ENCODE measurements around the gene MRPL52. TPM values are rescaled to one million over a fixed set of nuclear protein-coding genes. Genes with fewer than 3 reads are reported as not detected.

Gene MRPL52
- total and polyA plus RNA-seq, 2 of the 13 experiments (the other 11 are each of a cell fraction or from before 2014, with no cell fraction given) = 118 to 329 TPM

DNA sequence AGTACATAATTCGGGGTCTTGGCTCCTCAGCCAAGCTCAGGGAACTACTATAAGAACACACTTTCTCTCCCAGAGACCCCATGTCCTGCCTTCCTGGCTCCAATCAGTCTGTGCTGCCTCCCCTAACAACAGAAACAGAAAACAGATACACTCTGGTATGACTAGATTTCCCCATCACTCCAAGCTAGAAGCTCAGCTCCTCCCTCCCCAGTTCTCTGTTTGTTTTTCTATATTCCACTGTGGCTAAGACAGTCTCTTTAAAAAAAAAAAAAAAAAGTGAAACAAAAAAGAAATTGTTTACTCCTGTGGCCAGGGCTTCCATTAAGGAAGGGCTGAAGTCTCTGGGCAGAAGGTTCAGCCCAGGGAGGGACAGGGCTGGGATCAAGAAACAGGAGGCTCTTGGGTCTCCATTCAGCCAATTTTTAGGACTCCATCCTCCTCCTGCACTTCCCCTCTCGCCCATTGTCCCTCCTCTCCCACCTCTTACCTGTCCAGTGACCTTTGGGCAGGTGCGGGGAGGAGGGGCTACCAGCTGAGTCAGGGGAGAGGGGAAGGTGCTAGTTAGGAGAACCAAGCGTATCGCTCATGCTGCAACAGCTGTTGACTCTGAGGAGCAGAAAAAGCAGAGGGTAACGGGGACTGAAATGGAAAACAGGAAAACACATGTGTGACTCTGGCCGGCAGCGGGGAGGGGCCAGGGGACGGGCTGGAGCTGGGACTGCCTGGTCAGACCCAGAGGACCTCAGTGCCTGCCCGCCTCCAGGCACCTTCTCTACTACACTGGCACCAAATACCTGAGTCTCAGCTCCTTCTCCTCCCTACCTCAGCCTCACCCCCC, 10.3 kb upstream of the MRPL52 start (continued):
- TF ChIP-seq BRD4 (CRISPR knock-in tag; IDR thresholded peaks at IDR 0.05) (no peak), ZNF263 (CRISPR knock-in tag; IDR thresholded peaks at IDR 0.05) (peak; percentile 47; the same call in 1 of the 2 replicates), SIX4 (CRISPR knock-in tag; IDR thresholded peaks at IDR 0.05) (no peak), RBM22 (optimal IDR thresholded peaks at IDR 0.05; ENCODE audit: low read length) (no peak), ZBTB20 (CRISPR knock-in tag; IDR thresholded peaks at IDR 0.05; ENCODE audit: borderline replicate concordance, low read depth) (no peak), MYC (CRISPR knock-in tag; IDR thresholded peaks at IDR 0.05; ENCODE audit: borderline replicate concordance) (0 out of 2 replicates have a peak, but pooled peaks have one; percentile 22), NFATC3 (CRISPR knock-in tag; IDR thresholded peaks at IDR 0.05) (no peak), EHMT2 (IDR thresholded peaks at IDR 0.05; ENCODE audit: borderline replicate concordance, low read depth, low read length) (no peak), RXRA (CRISPR knock-in tag; IDR thresholded peaks at IDR 0.05) (no peak), ZSCAN29 (CRISPR knock-in tag; conservative IDR thresholded peaks at IDR 0.05) (no peak), BCL6 (CRISPR knock-in tag; IDR thresholded peaks at IDR 0.05) (no peak), ZNF446 (CRISPR knock-in tag; IDR thresholded peaks at IDR 0.05) (no peak), JDP2 (CRISPR knock-in tag; IDR thresholded peaks at IDR 0.05; ENCODE audit: borderline replicate concordance) (no peak), PAF1 (CRISPR knock-in tag; IDR thresholded peaks at IDR 0.05) (no peak), ATF7 (IDR thresholded peaks at IDR 0.05) (no peak), ATF7 (CRISPR knock-in tag; IDR thresholded peaks at IDR 0.05) (no peak), ELF1 (CRISPR knock-in tag; IDR thresholded peaks at IDR 0.05) (peak; percentile 25; the same call in 1 of the 2 replicates), CBX1 (IDR thresholded peaks at IDR 0.05; ENCODE audit: low read depth) (no peak)
- TF ChIP-seq, protein P1, sequence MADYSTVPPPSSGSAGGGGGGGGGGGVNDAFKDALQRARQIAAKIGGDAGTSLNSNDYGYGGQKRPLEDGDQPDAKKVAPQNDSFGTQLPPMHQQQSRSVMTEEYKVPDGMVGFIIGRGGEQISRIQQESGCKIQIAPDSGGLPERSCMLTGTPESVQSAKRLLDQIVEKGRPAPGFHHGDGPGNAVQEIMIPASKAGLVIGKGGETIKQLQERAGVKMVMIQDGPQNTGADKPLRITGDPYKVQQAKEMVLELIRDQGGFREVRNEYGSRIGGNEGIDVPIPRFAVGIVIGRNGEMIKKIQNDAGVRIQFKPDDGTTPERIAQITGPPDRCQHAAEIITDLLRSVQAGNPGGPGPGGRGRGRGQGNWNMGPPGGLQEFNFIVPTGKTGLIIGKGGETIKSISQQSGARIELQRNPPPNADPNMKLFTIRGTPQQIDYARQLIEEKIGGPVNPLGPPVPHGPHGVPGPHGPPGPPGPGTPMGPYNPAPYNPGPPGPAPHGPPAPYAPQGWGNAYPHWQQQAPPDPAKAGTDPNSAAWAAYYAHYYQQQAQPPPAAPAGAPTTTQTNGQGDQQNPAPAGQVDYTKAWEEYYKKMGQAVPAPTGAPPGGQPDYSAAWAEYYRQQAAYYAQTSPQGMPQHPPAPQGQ (CRISPR knock-in tag; IDR thresholded peaks at IDR 0.05; ENCODE audit: borderline replicate concordance) = no peak
- TF ChIP-seq, protein P2, sequence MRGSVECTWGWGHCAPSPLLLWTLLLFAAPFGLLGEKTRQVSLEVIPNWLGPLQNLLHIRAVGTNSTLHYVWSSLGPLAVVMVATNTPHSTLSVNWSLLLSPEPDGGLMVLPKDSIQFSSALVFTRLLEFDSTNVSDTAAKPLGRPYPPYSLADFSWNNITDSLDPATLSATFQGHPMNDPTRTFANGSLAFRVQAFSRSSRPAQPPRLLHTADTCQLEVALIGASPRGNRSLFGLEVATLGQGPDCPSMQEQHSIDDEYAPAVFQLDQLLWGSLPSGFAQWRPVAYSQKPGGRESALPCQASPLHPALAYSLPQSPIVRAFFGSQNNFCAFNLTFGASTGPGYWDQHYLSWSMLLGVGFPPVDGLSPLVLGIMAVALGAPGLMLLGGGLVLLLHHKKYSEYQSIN (CRISPR knock-in tag; IDR thresholded peaks at IDR 0.05; ENCODE audit: borderline replicate concordance) = no peak
- TF ChIP-seq, protein P3, sequence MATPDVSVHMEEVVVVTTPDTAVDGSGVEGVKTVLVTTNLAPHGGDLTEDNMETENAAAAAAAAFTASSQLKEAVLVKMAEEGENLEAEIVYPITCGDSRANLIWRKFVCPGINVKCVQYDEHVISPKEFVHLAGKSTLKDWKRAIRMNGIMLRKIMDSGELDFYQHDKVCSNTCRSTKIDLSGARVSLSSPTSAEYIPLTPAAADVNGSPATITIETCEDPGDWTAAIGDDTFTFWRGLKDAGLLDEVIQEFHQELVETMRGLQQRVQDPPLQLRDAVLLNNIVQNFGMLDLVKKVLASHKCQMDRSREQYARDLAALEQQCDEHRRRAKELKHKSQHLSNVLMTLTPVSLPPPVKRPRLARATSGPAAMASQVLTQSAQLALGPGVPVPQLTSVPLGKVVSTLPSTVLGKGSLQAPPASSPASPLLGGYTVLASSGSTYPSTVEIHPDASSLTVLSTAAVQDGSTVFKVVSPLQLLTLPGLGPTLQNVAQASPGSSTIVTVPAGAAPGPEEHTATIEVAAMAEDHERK (CRISPR knock-in tag; IDR thresholded peaks at IDR 0.05; ENCODE audit: low read depth) = no peak
- TF ChIP-seq, protein P4, sequence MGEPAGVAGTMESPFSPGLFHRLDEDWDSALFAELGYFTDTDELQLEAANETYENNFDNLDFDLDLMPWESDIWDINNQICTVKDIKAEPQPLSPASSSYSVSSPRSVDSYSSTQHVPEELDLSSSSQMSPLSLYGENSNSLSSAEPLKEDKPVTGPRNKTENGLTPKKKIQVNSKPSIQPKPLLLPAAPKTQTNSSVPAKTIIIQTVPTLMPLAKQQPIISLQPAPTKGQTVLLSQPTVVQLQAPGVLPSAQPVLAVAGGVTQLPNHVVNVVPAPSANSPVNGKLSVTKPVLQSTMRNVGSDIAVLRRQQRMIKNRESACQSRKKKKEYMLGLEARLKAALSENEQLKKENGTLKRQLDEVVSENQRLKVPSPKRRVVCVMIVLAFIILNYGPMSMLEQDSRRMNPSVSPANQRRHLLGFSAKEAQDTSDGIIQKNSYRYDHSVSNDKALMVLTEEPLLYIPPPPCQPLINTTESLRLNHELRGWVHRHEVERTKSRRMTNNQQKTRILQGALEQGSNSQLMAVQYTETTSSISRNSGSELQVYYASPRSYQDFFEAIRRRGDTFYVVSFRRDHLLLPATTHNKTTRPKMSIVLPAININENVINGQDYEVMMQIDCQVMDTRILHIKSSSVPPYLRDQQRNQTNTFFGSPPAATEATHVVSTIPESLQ (CRISPR knock-in tag; conservative IDR thresholded peaks at IDR 0.05) = no peak
- TF ChIP-seq, protein P5, sequence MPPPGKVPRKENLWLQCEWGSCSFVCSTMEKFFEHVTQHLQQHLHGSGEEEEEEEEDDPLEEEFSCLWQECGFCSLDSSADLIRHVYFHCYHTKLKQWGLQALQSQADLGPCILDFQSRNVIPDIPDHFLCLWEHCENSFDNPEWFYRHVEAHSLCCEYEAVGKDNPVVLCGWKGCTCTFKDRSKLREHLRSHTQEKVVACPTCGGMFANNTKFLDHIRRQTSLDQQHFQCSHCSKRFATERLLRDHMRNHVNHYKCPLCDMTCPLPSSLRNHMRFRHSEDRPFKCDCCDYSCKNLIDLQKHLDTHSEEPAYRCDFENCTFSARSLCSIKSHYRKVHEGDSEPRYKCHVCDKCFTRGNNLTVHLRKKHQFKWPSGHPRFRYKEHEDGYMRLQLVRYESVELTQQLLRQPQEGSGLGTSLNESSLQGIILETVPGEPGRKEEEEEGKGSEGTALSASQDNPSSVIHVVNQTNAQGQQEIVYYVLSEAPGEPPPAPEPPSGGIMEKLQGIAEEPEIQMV (CRISPR knock-in tag; IDR thresholded peaks at IDR 0.05; ENCODE audit: low read depth) = no peak

Data from HepG2 (cell line).